Prostate gland (tissue), 2 donors: ENCODE data around the gene NSRP1. TPM values are rescaled to one million over a fixed set of nuclear protein-coding genes. Genes with fewer than 3 reads are reported as not detected.

Experiments used
- DNase-seq: peaks from one replicate; pipeline ENCODE4 v3.0.0-alpha.2; 2019; ENCODE audit warnings: low spot score
- H3K27ac ChIP-seq, 2 donors: fragments of 200-600 bp; sonication (generic); 2 replicates each; pipeline ENCODE4 v1.5.1; 2017 to 2019
- H3K27me3 ChIP-seq: fragments of 200-600 bp; sonication (generic); replicated peaks from 2 replicates; pipeline ENCODE4 v1.5.1; 2019; ENCODE audit not compliant: insufficient read depth
- H3K36me3 ChIP-seq, 2 donors: fragments of 200-600 bp; sonication (generic); 1 replicate in 1 of 2; 2 replicates in 1 of 2; pipeline versions ENCODE4 v1.5.1 to v1.8.1; 2017 to 2019
- H3K4me1 ChIP-seq: fragments of 200-600 bp; sonication (generic); replicated peaks from 2 replicates; pipeline ENCODE4 v1.5.1; 2019
- H3K4me3 ChIP-seq, 2 donors: fragments of 200-600 bp; sonication (generic); 2 replicates each; pipeline ENCODE4 v1.5.1; 2017 to 2019
- H3K9me3 ChIP-seq: fragments of 200-600 bp; sonication (generic); 2 replicates; pipeline ENCODE4 v1.5.1; 2017
- POLR2A ChIP-seq: fragments of 450-650 bp; IDR thresholded peaks from one replicate; pipeline ENCODE4 v1.6.1; 2016; ENCODE audit warnings: antibody characterized with exemption, mild to moderate bottlenecking
- POLR2AphosphoS5 ChIP-seq: sonication (generic); formaldehyde crosslinking; IDR thresholded peaks from one replicate; pipeline ENCODE4 v1.6.1; 2017; ENCODE audit warnings: antibody characterized with exemption
- WGBS: methylation state at CpG from one replicate; pipeline ENCODE4 v1.1.5; 2018; 5-methylcytosine and 5-hydroxymethylcytosine counted together
- intact Hi-C: fragments of 100-400 bp; cut with DNase I; formaldehyde crosslinking; loops from one replicate; pipeline ENCODE4 v1.14.2; 2022
- total RNA-seq, 2 donors: library from RNA; depleted of rRNA; stranded (reverse); fragments of >200 nt; gene quantifications; one replicate each; pipeline ENCODE4 v1.1.0, GENCODE V29; 2016
- TF ChIP-seq, protein P1 (sequence below), 4 experiments: fragments of 200-600 bp in 2 of 4; fragments of 450-650 bp in 2 of 4; sonication (generic) in 2 of 4; IDR thresholded peaks; 1 replicate in 3 of 4; 2 replicates in 1 of 4; pipeline ENCODE4 v1.5.1; 2016 to 2019; ENCODE audit warnings: antibody characterized with exemption in 4 of 4, mild to moderate bottlenecking in 2 of 4, moderate library complexity in 2 of 4

Gene NSRP1
- total RNA-seq, 2 donors from 2014 or later, result 21.1 TPM

DNA sequence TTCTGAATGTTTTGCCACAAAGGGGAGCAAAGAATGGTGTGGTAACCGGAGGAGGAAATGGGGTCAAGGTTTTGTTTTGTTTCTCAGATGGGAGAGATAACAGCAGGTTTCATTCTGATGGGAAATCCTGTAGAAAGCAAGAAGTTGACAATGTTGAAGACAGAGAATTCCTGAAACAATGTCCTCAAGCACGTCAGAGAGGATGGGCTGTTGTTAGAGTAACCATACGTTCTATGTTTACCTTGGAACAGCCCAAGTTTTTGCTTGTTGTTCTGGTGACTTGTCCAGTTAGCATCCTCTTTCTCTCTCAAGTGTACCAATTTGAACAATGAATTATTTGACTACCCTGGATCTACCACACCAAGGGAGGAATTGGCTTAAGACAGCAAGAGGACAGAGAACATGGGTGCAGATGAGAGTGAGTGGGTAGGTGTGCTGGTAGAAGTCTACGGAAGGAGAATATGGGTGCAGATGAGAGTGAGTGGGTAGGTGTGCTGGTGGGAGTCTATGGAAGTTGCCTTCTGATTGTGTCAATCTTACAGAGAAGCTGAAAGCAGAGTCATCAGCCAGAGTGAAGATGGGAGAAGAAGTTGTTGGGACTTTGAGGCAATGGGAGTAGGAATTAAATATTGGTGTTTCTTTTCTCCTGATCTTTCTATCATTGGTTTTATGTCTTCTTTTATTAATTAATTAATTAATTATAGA is 14.8 kb upstream of the NSRP1 start:
- no peak overlapping the region for H3K4me3 ChIP-seq
- no peak overlapping the region for H3K27ac ChIP-seq
- H3K36me3 ChIP-seq, result no peaks in the 10 kb centered on the region
- H3K4me1 ChIP-seq, result no peaks in the 10 kb centered on the region
- 51% methylated on average over 4 of the region's 4 CpGs for WGBS
- DNase-seq, result no peak
- TF ChIP-seq POLR2AphosphoS5 (no peak), POLR2A (no peak)
- TF ChIP-seq, protein P1, sequence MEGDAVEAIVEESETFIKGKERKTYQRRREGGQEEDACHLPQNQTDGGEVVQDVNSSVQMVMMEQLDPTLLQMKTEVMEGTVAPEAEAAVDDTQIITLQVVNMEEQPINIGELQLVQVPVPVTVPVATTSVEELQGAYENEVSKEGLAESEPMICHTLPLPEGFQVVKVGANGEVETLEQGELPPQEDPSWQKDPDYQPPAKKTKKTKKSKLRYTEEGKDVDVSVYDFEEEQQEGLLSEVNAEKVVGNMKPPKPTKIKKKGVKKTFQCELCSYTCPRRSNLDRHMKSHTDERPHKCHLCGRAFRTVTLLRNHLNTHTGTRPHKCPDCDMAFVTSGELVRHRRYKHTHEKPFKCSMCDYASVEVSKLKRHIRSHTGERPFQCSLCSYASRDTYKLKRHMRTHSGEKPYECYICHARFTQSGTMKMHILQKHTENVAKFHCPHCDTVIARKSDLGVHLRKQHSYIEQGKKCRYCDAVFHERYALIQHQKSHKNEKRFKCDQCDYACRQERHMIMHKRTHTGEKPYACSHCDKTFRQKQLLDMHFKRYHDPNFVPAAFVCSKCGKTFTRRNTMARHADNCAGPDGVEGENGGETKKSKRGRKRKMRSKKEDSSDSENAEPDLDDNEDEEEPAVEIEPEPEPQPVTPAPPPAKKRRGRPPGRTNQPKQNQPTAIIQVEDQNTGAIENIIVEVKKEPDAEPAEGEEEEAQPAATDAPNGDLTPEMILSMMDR (IDR thresholded peaks at IDR 0.05), result no peak
- intact Hi-C loops, result loop anchor here (10.0 kb wide), 1 partner anchor 517 kb away; the partner anchor contains the start of gene GIT1
- no peaks in the 10 kb centered on the region for H3K9me3 ChIP-seq
- H3K27me3 ChIP-seq, result no peaks in the 10 kb centered on the region

DNA sequence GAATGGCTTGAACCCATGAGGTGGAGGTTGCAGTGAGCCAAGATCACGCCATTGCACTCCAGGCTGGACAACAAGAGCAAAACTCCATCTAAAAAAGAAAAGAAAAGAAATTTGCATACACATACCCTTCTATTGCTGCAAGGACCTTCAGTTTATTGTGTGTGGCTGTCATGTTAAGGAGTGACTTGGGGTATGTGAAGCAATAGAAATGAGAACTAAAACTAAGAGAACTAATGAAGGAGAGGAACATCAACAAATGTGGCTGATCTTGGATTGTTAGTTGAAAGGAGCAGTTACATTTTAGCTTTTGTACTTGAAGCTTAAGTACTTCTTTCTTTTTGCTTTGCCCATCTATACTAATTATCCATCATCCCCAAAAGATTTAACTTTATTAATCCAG is 12.7 kb upstream of the NSRP1 start:
- H3K36me3 ChIP-seq, result no peaks in the 10 kb centered on the region
- intact Hi-C loops, result loop anchor here (10.0 kb wide), 1 partner anchor 519 kb away; the partner anchor contains the start of gene GIT1
- 100% methylated on average over 1 of the region's 1 CpG for WGBS

DNA sequence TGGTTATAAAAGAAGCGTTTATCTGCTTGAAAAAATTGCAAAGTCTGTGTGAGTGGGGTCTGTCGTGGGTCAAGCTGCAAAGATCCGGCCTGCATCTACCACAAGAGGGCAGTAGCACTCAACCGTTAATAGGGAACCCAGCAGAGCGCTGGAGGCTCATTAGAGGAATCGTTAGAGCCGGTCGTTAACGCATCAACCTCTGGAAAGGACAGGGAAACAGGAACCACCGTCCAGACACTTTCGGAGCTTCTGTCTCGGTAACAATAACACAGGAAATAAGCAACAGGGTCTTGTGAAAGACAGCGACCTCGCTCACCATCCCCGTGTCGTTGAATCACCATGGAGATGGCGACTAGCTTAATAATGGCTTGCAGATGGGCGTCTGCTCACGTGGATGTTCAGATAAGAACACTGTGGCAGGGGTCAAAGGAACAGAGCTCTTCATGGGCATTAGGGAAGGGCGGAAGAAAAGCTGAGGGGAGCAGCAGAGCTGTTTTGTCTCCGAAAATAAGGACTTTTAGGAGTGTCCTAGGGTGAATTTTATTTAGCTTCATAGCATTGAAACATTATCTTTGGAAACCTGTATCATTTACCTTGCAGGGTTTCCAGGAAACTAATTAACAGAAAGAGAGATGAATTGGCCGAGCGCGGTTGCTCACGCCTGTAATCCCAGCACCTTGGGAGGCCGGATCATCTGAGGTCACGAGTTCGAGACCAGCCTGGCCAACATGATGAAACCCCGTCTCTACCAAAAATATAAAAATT is 11.9 kb upstream of the NSRP1 start:
- Histone ChIP-seq H3K4me3 (peak overlapping the region; percentile 4 to 19), H3K9me3 (no peaks in the 10 kb centered on the region), H3K27ac (no peak overlapping the region), H3K27me3 (no peaks in the 10 kb centered on the region), H3K36me3 (no peaks in the 10 kb centered on the region), H3K4me1 (no peaks in the 10 kb centered on the region)
- 24% methylated on average over 29 of the region's 29 CpGs for WGBS
- TF ChIP-seq, protein P1 (IDR thresholded peaks at IDR 0.05), result peak; percentile 38 to 79 (median 74)
- peak; percentile 39 for TF ChIP-seq POLR2AphosphoS5
- TF ChIP-seq POLR2A, result no peak
- intact Hi-C loops, result loop anchor here (10.0 kb wide), 1 partner anchor 520 kb away; the partner anchor contains the start of gene GIT1
- peak; percentile 63 for DNase-seq

More for the DNA sequence above, 12.7 kb upstream of the NSRP1 start:
- Histone ChIP-seq H3K9me3 (no peaks in the 10 kb centered on the region), H3K4me3 (no peak overlapping the region), H3K27me3 (no peaks in the 10 kb centered on the region), H3K27ac (no peak overlapping the region), H3K4me1 (no peaks in the 10 kb centered on the region)
- TF ChIP-seq, protein P1 (IDR thresholded peaks at IDR 0.05), result no peak
- TF ChIP-seq POLR2A (no peak), POLR2AphosphoS5 (no peak)
- no peak for DNase-seq

DNA sequence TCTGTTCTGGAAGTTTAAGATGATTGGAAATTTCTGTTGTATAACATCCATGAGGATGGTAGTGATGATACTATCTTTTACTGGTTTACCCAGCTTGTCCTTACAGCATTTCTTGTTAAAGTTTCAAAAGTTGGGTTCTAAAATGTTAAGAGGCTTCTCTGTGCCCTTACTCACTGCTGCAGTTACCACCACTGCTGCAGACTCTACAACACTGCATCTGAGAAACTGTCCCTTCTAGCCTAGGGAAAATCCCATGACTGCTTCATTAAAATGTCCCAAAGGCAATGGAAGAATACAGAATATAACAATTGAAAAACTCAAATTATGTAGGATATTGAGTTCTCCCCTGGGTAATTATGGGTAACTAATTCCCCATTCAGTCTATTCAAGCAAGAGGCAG is 3.8 kb upstream of the NSRP1 start:
- no peak for DNase-seq
- H3K4me1 ChIP-seq, result no peaks in the 10 kb centered on the region
- H3K27ac ChIP-seq, result no peak overlapping the region
- intact Hi-C loops, result no loop called here
- TF ChIP-seq, protein P1 (IDR thresholded peaks at IDR 0.05), result no peak
- TF ChIP-seq POLR2A (no peak), POLR2AphosphoS5 (no peak)
- no peaks in the 10 kb centered on the region for H3K9me3 ChIP-seq
- no peak overlapping the region for H3K4me3 ChIP-seq
- H3K27me3 ChIP-seq, result no peaks in the 10 kb centered on the region
- no peaks in the 10 kb centered on the region for H3K36me3 ChIP-seq
